ENCODE measurements around the gene CDK14.

The CDK14 gene

GRCh38 chr7:90918303-90918702 lies 322.2 kb downstream of the CDK14 start:
- Histone ChIP-seq H3K27me3 (ENCODE audit: insufficient read depth, poor library complexity, severe bottlenecking) (no peaks in the 10 kb centered on the region), H3K4me3 (replicated peaks; ENCODE audit: insufficient read depth, low read length) (no peak overlapping the region), H3K27ac (replicated peaks) (no peak overlapping the region)
- TF ChIP-seq GABPA (IDR thresholded peaks at IDR 0.05; ENCODE audit: low read depth) (no peak), CTCF (IDR thresholded peaks at IDR 0.05; ENCODE audit: insufficient read depth, low read length) (no peak), POLR2AphosphoS5 (IDR thresholded peaks at IDR 0.05; ENCODE audit: low read depth) (no peak), SPI1 (IDR thresholded peaks at IDR 0.05; ENCODE audit: borderline replicate concordance, low read depth) (no peak)
- TF ChIP-seq, protein P1, sequence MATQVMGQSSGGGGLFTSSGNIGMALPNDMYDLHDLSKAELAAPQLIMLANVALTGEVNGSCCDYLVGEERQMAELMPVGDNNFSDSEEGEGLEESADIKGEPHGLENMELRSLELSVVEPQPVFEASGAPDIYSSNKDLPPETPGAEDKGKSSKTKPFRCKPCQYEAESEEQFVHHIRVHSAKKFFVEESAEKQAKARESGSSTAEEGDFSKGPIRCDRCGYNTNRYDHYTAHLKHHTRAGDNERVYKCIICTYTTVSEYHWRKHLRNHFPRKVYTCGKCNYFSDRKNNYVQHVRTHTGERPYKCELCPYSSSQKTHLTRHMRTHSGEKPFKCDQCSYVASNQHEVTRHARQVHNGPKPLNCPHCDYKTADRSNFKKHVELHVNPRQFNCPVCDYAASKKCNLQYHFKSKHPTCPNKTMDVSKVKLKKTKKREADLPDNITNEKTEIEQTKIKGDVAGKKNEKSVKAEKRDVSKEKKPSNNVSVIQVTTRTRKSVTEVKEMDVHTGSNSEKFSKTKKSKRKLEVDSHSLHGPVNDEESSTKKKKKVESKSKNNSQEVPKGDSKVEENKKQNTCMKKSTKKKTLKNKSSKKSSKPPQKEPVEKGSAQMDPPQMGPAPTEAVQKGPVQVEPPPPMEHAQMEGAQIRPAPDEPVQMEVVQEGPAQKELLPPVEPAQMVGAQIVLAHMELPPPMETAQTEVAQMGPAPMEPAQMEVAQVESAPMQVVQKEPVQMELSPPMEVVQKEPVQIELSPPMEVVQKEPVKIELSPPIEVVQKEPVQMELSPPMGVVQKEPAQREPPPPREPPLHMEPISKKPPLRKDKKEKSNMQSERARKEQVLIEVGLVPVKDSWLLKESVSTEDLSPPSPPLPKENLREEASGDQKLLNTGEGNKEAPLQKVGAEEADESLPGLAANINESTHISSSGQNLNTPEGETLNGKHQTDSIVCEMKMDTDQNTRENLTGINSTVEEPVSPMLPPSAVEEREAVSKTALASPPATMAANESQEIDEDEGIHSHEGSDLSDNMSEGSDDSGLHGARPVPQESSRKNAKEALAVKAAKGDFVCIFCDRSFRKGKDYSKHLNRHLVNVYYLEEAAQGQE (IDR thresholded peaks at IDR 0.05; ENCODE audit: insufficient replicate concordance, low read depth) = no peak
- no peak for DNase-seq (ENCODE audit: low read depth in 1 of 2, low spot score in 1 of 2)

DNA sequence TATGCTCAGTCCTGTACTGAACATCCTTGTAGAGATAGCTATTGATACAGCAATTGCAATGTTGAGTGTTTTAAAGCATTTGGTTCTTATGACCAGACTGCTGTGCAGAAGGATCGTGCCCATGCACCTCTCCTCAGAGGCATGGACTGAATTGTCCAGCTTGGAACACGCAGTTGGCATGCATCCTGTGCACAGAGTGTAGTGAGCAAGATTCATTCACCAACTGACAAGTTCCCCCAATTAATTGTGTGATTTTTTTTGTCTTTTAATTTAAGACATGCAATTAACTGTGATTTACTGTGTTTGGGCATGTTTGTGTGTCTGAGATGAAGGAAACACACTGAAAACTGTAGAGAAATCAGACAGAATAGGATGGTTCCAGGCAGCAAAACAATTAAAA lies 323.7 kb downstream of the CDK14 start:
- Histone ChIP-seq H3K4me3 (replicated peaks; ENCODE audit: insufficient read depth, low read length) (no peak overlapping the region), H3K27ac (replicated peaks) (no peak overlapping the region), H3K27me3 (ENCODE audit: insufficient read depth, poor library complexity, severe bottlenecking) (no peaks in the 10 kb centered on the region)
- no peak for DNase-seq (ENCODE audit: low read depth in 1 of 2, low spot score in 1 of 2)
- TF ChIP-seq SPI1 (IDR thresholded peaks at IDR 0.05; ENCODE audit: borderline replicate concordance, low read depth) (no peak), GABPA (IDR thresholded peaks at IDR 0.05; ENCODE audit: low read depth) (no peak), CTCF (IDR thresholded peaks at IDR 0.05; ENCODE audit: insufficient read depth, low read length) (no peak), POLR2AphosphoS5 (IDR thresholded peaks at IDR 0.05; ENCODE audit: low read depth) (no peak)
- TF ChIP-seq, protein P1 (IDR thresholded peaks at IDR 0.05; ENCODE audit: insufficient replicate concordance, low read depth) = no peak

DNA sequence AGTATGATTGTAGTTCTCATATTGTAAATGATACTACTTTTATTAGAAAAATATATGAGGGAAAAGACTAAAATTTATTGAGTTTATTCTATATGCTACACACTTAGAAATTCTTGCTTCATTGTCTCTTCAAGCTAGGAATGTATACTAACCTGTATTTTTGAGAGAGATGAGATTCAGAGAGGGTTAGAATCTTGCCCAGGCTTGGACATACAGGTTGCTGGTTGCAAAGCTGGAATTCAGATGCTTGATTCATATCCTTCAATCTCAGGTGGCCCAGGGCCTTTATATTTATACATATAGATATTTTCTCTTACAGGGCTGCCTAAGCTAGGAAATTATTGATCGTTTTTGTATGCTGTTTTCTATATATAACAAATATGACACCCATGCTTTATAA lies 324.2 kb downstream of the CDK14 start:
- DNase-seq (ENCODE audit: low read depth in 1 of 2, low spot score in 1 of 2) = no peak
- H3K27ac ChIP-seq (replicated peaks) = no peak overlapping the region
- no peak overlapping the region for H3K4me3 ChIP-seq (replicated peaks; ENCODE audit: insufficient read depth, low read length)
- H3K27me3 ChIP-seq (ENCODE audit: insufficient read depth, poor library complexity, severe bottlenecking) = no peaks in the 10 kb centered on the region
- no peak for TF ChIP-seq SPI1 (IDR thresholded peaks at IDR 0.05; ENCODE audit: borderline replicate concordance, low read depth)
- TF ChIP-seq GABPA (IDR thresholded peaks at IDR 0.05; ENCODE audit: low read depth) = no peak
- TF ChIP-seq, protein P1 (IDR thresholded peaks at IDR 0.05; ENCODE audit: insufficient replicate concordance, low read depth) = no peak
- no peak for TF ChIP-seq POLR2AphosphoS5 (IDR thresholded peaks at IDR 0.05; ENCODE audit: low read depth)
- TF ChIP-seq CTCF (IDR thresholded peaks at IDR 0.05; ENCODE audit: insufficient read depth, low read length) = no peak
